ENCODE data around the gene KCNQ1.
A peak's percentile ranks its signal among the peaks of the same experiment; 100 is the strongest.

Gene KCNQ1, protein sequence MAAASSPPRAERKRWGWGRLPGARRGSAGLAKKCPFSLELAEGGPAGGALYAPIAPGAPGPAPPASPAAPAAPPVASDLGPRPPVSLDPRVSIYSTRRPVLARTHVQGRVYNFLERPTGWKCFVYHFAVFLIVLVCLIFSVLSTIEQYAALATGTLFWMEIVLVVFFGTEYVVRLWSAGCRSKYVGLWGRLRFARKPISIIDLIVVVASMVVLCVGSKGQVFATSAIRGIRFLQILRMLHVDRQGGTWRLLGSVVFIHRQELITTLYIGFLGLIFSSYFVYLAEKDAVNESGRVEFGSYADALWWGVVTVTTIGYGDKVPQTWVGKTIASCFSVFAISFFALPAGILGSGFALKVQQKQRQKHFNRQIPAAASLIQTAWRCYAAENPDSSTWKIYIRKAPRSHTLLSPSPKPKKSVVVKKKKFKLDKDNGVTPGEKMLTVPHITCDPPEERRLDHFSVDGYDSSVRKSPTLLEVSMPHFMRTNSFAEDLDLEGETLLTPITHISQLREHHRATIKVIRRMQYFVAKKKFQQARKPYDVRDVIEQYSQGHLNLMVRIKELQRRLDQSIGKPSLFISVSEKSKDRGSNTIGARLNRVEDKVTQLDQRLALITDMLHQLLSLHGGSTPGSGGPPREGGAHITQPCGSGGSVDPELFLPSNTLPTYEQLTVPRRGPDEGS

DNA sequence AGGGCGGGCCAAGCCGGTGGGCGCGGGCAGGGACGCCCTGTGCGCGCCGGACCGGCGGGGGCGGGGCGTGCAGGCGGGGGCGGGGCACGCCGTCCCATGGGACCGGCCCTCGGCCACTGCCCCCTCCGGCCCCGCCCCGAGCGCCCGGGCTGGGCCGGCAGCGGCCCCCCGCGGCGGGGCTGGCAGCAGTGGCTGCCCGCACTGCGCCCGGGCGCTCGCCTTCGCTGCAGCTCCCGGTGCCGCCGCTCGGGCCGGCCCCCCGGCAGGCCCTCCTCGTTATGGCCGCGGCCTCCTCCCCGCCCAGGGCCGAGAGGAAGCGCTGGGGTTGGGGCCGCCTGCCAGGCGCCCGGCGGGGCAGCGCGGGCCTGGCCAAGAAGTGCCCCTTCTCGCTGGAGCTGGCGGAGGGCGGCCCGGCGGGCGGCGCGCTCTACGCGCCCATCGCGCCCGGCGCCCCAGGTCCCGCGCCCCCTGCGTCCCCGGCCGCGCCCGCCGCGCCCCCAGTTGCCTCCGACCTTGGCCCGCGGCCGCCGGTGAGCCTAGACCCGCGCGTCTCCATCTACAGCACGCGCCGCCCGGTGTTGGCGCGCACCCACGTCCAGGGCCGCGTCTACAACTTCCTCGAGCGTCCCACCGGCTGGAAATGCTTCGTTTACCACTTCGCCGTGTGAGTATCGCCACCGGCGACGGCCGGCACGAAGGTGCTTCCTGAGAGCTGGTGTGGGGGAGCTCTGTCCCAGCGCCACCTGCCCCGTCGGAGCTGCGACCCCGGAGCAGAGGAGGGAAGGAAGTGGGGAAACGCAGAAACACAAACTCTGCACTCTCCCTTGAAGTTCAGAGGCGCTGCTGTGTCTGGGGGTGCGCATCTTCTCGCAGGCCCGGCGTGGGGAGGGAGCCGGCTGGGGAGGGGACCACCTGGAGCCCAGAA lies at the start of gene KCNQ1:
Gene KCNQ1, plus strand, starts transcription at position 188 of the 925 bp plus-strand sequence. Its CDS starts 91 bp downstream, at position 279.
- DNase-seq (ENCODE audit: low read depth, low spot score): no peak

DNA sequence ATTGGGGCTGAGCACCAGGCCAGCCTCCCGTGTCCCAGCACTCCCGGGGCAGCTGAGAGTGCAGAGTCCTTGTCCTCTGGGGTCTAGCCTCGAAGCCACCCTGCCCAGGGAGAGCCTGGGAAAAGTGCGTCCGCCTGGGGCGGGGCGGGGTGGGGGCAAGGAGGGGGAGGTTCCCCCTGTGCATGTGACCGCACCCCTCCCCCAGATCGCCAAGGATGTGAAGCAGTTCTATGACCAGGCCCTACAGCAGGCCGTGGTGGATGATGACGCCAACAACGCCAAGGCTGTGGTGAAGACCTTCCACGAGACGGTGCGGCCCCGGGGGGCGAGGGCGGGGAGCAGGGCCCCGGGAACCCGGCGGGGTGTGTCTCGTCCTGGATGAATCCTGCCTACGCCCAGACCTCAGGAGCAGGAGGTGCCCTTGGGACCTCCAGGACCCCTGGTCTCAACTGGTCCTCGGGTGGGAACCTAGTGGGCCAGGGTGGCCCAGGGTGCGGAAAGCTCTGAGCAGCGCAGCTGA lies 49.5 kb upstream of the KCNQ1 start:
- DNase-seq (ENCODE audit: low read depth, low spot score): no peak

DNA sequence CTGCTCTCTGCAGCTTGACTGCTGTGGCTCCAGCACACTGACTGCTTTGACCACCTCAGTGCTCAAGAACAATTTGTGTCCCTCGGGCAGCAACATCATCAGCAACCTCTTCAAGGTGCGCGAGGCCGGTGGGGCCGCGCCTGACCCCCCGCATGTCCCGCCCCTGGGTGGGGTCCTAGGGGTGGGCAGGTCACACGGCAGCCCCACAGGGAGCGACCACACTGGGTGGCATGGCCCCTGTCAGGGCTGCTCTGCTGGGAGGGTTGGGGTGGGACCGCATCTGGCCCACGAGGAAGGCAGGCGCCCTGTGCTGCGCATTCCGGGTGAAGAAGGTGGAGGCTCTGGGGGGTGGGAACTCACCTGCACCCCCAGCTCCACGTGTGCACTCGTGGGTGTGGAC lies 49.0 kb upstream of the KCNQ1 start:
- no peak for DNase-seq (ENCODE audit: low read depth, low spot score)

DNA sequence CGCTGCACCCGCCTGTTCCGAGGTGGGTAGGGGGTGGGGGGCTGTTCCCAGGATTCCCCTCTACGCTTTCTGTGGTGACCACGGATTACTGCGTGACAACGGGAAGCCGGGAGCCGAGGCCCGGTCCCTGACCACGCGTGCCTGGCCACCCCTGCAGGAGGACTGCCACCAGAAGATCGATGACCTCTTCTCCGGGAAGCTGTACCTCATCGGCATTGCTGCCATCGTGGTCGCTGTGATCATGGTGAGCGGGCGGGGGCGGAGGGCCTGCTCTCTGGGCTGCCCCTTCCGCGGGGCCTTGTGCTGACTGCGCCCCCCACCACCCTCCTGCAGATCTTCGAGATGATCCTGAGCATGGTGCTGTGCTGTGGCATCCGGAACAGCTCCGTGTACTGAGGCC lies 48.3 kb upstream of the KCNQ1 start:
- no peak for DNase-seq (ENCODE audit: low read depth, low spot score)

DNA sequence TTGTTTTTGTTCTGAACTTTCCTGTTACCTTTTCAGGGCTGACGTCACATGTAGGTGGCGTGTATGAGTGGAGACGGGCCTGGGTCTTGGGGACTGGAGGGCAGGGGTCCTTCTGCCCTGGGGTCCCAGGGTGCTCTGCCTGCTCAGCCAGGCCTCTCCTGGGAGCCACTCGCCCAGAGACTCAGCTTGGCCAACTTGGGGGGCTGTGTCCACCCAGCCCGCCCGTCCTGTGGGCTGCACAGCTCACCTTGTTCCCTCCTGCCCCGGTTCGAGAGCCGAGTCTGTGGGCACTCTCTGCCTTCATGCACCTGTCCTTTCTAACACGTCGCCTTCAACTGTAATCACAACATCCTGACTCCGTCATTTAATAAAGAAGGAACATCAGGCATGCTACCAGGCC lies 47.8 kb upstream of the KCNQ1 start:
- DNase-seq (ENCODE audit: low read depth, low spot score): no peak

DNA sequence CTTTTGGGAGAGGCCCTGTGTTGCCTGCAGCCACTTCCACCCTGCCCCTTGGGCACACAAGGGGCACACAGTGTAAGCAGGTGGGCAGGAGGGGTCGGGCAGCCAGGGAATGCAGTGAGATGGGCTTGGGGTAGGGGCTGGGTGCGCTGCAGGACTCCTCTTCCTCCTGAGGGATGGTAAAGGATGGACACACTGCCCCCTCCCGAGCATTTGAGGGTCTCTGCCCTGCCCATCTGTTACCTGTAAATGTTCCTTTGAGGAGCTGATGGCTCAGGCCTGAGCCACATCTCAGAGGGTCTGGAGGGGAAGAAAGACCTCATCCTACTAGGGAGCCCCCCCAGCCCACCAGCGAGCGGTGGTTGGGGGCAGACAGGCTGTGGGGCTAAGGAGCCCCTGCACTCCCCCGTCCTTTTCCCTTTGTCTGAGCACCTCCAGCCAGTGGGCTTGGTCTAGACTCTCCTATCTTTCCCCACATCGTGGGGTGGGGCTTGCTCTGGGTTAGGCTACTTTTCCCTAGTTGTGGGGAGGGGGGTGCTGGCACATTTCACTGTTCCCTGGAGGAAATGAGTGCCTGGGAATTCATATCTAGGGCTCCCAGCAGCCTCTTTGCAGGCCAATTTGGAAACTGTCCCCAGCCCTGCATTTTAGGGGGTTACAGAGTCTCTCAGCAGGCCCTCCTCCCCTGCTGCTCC lies 46.0 kb upstream of the KCNQ1 start:
- no peak for DNase-seq (ENCODE audit: low read depth, low spot score)

DNA sequence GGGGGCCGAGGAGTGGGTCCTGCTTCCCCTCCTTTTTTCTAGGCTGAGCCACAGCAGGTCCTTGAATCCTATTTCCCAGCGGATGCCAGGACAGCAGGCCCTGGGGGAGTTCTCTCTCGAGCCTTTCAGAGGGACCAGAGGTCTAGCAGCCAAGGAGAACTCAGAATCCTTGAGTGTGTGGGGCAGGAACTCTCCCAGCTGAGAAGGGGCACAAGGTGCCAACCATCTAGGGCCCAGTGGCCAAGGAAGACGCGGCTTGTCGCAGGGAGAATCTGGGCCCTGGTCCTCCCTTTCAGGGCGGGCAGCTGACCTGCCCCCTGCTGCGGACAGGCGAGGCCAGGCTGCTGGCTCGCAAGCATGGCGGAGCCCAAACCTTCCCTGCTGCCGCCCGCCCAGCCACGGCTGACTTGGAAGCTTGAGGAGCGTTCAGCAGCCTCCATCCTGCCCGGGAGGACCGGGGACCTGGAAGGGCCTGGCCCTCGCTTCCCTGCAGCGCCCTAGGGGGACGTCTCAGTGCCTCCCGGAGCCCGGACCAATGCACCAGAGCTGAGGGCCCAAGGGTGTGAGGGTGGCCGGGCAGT lies 45.2 kb upstream of the KCNQ1 start:
- DNase-seq (ENCODE audit: low read depth, low spot score): no peak

DNA sequence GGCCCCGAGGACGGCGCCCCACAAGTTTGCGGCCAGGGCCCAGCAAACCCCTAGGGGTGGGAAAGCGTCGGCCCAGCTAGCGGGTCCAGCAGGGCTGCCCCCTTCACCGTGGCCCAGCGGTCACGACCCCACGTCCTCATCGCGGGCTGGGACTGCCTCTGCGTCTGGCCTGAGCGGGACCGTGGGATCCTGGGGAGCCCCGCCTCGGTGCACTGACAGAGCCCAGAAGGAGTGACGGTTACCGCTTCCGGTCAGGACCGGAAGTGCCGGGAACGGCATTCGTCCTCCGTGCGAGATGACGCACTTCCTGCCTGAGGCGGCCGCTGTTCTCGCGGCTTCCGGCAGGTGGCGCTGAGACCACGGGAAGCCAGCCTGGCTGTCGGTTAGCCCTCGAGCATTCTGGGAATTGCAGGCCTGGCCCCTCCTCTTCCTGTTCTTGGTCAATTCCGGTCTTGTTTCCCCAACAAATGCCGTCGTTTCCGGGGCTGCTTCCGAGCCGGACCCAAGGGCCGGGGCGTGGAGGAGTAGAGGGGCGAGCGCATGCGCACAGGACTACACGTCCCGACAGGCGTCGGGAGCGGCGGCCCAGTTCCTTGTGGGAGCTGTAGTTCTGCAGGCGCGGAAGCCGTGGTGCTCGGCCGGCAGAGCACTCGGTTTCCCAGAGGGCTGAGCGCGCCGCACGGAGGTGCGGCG lies 44.6 kb upstream of the KCNQ1 start, which contains the start of gene TSSC4:
Gene TSSC4, plus strand, starts transcription at position 682 of the 693 bp plus-strand sequence. CDS start 1,884 bp downstream, outside the sequence.
- peak; percentile 98 for DNase-seq (ENCODE audit: low read depth, low spot score)

DNA sequence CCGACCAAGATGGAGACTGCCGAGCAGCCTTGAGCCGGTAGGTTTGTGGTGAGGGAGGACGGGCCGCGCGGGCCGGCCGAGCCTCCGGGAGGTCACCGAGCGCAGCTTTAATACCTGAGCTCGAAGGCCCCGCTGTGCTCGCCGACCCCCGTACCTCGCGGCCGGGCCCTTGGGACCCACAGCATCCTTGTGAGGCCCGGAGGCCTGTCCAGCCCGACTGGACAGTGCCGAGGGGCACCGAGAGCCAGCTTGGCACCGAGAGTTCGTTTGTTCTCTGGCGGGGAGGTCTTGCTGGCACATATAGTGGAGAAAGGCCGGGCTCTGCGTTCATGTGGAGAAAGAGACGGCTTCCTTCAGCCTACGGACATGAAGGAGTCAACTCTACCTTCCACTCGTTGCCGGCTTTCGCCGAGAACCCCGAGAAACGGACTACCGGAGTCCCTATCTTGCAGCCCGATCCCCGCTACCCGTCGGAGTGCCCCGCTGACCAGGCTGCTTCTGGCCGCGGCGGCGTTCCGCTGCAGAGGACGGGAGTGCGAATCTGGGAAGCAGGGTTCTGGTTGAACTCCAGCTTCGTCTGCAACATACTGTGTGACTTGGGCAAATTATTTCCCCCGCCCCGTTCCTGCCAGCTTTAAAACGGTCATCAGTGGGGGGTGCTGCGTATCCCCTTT lies 43.9 kb upstream of the KCNQ1 start:
- no peak for DNase-seq (ENCODE audit: low read depth, low spot score)

DNA sequence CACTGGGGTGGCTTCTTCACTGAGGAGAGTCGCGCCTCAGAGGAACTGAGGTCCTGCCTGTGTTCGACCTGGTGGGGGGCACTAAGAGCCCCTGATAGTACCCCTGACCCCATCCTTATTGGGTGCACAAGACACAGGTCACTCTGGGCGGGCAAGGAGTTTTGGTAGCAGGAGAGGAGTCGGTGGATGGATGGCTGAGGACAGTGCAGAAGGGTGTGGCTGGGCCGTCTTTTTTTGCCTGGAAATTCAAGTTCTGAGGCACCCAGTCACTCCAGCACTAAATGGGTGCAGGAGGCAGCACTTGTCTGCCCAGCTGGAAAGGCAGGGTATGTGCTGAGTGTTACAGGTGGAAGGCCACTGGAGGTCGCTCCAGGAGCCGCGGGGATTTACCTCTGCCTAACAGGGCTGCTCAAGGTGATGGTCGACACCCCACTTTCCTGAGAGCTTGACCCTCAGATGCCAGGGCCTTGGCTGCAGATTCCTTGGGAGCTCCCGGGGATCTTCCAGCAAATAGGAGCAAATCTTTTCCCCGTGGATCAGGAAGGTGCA lies 43.3 kb upstream of the KCNQ1 start:
- no peak for DNase-seq (ENCODE audit: low read depth, low spot score)

DNA sequence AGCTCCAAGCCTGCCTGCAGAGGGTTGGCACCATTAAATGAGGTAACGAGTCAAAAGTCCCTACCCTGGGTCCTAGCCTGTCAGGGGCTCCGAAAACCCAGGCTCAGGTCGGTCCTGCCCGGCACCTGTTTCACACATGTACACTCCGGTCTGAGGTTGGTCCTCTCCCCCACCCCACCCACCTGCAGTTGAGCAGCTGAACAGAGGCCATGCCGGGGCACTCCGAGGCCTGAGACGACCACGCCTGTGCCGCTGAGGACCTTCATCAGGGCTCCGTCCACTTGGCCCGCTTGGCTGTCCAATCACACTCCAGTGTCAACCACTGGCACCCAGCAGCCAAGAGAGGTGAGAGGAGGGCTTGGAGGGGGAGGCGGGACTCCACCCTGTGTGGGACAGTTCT lies 42.7 kb upstream of the KCNQ1 start:
- no peak for DNase-seq (ENCODE audit: low read depth, low spot score)

DNA sequence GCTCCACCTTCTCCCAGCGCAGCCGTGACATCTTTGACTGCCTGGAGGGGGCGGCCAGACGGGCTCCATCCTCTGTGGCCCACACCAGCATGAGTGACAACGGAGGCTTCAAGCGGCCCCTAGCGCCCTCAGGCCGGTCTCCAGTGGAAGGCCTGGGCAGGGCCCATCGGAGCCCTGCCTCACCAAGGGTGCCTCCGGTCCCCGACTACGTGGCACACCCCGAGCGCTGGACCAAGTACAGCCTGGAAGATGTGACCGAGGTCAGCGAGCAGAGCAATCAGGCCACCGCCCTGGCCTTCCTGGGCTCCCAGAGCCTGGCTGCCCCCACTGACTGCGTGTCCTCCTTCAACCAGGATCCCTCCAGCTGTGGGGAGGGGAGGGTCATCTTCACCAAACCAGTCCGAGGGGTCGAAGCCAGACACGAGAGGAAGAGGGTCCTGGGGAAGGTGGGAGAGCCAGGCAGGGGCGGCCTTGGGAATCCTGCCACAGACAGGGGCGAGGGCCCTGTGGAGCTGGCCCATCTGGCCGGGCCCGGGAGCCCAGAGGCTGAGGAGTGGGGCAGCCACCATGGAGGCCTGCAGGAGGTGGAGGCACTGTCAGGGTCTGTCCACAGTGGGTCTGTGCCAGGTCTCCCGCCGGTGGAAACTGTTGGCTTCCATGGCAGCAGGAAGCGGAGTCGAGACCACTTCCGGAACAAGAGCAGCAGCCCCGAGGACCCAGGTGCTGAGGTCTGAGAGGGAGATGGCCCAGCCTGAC lies 41.7 kb upstream of the KCNQ1 start:
- no peak for DNase-seq (ENCODE audit: low read depth, low spot score)

DNA sequence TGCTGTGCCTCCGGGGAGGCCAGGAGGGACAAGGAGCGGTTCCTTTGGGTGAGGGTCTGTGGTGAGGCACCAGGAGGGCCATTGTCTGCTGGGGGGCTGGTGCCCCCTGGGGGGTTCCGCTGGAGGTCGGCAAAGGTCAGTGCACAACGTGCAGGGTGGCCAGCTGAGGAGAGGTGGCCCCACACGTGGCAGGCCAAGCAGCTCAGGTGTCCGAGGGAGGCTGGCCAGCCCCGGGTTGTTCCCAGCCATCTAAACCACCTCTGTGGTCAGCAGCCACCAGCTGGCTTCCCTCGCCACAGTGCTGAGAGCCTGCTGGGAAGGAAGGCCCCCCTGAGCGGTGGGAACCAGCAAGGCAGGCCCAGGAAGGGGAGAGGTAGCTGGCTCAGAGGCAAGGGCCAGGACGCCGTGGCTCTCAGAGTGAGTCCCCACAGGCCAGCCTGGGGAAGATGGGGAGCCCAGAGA lies 40.0 kb upstream of the KCNQ1 start:
- no peak for DNase-seq (ENCODE audit: low read depth, low spot score)

DNA sequence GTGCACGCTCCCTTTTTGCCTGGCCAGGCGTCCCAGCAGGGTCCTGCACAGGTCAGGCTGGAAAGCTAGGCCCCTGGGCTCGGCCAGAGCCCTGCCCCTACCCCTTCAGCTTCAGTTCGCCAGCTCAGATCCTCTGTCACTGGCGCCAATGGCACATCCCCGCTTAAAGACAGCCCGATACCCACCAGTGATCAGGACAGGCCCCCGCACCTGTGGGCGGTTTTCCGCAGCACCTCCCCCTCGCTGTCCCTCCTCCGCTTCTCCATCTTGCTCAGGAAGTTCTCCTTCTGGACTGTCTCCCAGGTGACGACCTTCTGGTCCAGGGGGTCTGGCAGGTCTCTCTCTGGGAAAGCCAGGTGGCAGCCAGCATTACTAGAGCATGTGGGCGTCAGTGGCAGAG lies 38.4 kb upstream of the KCNQ1 start:
- no peak for DNase-seq (ENCODE audit: low read depth, low spot score)

DNA sequence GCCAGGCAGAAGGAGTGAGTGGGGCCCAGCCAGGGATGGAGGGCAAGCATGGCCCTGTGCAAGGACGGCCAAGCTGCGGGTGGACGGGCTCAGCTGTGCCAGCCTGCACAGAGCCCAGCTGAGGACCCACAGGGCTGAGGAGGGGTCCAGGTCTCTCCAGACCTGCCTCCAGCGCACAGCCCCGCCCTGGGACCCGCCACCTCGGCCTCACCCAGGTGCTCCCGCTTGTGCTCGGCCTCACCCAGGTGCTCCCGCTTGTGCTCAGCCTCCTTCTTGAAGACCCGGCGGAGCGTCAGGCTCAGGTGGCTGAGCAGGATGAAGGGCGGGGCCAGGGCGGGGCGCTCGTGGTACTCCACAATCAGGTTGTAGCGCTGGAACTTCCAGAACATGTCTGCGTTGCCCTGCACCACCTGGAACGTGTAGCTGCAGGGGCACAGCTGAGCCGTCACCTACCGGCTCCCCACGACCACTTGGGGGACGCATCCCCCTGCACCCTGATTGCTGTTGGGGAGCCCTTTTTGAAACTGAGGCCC lies 37.9 kb upstream of the KCNQ1 start:
- DNase-seq (ENCODE audit: low read depth, low spot score): no peak

DNA sequence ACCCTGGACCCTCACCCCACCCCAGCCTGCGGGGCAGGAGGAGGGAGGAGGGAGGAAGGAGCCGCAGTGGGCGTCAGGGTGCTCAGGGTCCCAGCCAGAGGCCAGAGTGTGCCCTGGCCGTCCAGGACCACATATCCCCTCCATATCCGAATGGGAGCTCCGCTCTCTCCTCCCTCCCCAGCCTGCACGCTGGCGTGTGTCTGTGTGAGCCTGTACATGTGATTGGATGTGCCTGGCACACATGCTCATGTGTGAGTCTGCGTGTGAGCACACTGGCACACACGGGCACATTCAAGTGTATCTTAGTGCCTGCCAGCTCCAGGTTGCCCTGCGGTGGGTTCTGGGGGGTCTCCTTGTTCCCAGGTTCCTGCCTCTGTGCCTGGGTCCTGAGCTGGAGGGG lies 36.1 kb upstream of the KCNQ1 start:
- no peak for DNase-seq (ENCODE audit: low read depth, low spot score)

DNA sequence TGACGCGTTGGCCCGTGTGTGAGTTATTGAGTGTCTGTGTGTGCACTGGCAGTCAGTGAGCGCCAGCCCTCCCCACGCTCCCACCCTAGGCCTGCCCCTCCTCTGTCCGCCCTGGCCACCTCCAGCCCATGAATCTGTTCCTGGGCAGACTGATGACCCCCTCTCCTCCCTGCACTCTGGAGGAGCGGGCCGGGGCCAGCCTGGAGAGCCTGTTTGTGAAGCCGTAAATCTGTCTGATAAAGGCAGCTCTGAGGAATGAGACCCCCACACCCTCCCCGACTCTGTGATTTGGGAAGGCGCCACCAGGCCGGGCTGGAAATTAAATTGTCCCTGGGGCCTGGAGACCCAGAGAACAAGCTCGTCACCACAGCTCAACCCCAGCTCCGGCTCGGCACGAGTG lies 35.7 kb upstream of the KCNQ1 start:
- no peak for DNase-seq (ENCODE audit: low read depth, low spot score)

All from activated naive CD8-positive, alpha-beta T cell treated with anti-CD3 and anti-CD28 coated beads, Interleukin-2, amount 50 U/mL, for 16 hours (primary cell).